HG02763 (cell line): ENCODE measurements around the gene UBXN11.
A peak's percentile ranks its signal among the peaks of the same experiment; 100 is the strongest.

ENCODE experiments used
- ATAC-seq: cut with Tn5 transposase; IDR thresholded peaks from one replicate; pipeline ENCODE4 v1.9.1; 2021; ENCODE audit warnings: mild to moderate bottlenecking, moderate library complexity; ENCODE audit not compliant: unreplicated experiment

UBXN11 gene

DNA sequence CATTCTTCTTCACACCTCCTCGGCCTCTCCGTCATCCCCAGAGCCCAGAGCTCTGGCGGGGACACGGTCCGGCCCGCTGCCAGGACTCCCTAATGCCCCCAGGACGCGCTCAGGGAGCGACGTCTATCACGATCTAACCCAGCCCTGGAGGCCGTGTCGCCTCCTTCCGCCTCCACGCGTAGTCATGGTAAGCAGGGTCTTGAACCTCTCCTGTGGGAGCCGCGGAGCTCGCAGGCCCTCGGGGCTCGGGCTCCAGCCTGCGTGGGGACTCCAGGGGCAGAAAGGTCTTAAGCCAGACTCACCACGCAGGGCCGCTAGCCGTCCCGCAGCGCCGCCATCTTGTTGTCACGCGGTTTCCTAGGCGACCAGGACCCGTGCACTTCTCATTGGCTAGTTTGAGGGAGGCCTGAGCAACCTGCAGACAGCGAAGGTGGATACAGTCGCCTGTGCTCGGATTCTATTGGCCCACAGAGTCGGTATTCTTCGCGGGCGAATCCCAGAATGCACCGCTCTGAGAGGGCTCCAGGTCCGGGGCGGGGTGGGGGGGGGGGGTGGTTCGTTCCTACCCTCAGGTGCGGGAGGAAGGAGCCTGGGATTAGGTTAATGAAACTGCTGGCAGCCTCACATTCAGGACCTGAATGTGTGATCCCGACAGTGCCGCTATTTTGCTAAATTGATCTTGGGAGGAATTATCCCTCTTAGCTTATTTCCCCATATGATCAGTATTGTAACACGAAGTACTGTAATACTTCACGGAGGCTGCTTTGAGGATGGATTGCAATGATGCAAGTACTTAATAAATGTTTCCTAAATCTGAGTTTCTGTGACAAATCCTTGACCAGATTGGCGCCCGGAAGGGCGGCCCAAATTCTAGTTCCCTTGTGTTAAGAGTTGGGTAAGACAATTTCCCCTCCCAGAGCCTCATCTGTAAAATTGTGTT, at the start of gene UBXN11:
TSS of gene UBXN11 (minus strand) at position 347 of the 940 bp plus-strand sequence. CDS start 3,753 bp downstream, outside the sequence.
- peak; percentile 99 for ATAC-seq

GRCh38 chr1:26356106-26356505, 49.7 kb upstream of the UBXN11 start:
- no peak for ATAC-seq

GRCh38 chr1:26354972-26355371, 48.5 kb upstream of the UBXN11 start:
- ATAC-seq: no peak

DNA sequence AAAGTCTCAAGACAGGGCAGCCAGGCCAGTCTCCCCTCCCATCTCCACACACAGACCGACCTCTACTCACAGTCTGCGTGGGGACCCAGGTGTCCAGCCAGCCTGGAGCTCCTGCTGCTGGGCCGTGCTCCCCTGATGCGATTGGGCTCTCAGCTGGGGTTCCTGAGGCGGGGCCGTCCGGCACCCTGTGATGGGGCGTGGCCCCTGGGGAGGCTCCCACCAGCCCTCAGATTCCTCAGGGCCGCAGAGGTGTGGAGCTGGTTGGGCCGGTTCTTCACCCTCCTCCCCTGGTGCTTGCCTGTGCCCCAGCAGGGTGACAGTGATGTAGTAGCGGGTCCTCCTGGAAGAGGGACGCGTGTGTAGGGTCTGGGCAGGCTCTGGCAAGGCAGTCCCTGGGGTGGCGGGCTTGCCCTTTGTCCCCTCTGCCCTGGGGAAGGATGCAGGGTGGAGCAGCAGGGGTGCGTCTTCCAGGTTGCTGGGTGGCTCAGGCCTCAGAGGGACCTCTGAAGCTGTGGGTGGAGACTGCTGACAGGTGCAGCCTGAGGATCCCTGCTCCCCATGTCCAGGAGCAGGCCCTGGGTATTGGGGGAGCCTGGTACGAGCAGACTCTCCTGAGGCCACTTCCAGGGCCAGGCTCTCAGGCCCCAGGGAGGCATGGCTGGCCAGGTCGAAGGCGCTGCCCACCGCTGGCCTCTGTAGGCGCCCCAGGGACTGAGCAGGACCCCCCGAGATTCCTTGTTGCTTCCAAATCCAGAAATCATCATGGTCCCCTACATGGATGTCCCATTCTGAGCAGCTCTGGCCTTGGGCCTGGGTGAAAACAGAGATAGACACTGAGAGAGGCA, 47.8 kb upstream of the UBXN11 start, which contains the start of gene CRYBG2:
TSS of gene CRYBG2 (minus strand) at position 155 of the 845 bp plus-strand sequence. CDS start 7,473 bp downstream, outside the sequence.
- no peak for ATAC-seq

DNA sequence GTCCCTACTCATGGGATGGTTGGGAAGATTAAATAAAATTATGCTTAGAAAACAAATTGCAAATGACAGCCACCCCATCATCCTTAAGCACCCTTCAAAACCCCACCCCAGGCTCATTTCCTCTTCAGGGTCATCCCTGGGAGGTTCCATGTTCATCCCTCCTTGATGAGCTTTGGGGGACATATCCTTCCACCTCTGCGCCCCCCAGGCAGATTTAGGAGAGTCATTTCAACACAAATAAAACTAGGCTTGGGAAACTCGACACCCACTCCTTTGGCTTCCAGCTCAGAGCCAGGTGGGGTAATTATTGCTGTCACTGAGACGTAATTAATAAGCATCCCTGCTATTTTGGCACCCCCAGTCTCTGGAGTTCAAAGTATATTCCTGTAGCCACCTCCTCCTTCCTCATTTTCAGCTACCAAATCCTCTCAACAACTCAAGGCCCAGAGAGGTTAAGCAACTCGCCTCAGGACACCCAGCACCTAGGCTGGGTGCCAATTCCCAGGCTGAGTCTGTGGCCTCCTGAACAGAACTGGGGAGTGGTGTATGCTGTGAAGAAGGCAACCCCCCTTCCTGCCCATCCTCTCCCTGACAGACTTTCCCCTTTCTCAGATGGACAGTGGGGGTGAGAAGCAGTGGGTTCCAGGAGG, 46.9 kb upstream of the UBXN11 start:
- no peak for ATAC-seq

- ATAC-seq: no peak
Observed at GRCh38 chr1:26352338-26352679, 45.9 kb upstream of the UBXN11 start.

DNA sequence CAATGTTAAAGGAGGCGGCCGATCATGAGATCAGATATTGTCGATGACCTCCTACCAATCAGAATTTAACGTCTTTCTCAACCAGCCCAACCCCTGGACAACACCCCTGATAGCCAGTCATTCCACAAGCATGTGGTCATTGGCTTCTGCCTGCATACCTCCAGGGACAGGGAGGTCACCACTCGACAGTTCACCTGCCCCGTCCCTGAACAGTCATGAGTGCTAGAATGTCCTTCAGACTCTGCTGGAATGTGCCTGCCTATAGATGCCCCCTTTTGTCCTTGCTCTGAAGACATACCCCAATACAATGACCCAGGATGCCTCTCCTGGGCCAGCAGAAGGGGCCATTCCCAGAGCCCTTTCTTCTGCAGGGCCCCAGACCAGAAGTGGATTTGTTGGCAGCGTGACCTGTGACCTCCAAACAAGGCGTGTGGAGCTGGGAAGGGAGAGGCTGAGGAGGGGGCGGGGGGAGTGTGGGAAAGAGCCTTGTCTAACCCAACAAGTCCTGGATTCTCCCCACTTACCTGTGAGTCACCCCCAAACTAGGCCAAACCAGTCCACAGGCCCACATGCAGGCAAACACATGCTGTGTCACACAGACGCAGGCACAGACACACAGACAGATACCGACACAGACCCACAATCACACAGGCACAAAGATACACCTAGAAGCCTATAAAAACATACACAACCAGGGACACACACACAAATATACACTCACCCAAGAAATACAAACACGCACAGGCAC, 45.3 kb upstream of the UBXN11 start:
- no peak for ATAC-seq

DNA sequence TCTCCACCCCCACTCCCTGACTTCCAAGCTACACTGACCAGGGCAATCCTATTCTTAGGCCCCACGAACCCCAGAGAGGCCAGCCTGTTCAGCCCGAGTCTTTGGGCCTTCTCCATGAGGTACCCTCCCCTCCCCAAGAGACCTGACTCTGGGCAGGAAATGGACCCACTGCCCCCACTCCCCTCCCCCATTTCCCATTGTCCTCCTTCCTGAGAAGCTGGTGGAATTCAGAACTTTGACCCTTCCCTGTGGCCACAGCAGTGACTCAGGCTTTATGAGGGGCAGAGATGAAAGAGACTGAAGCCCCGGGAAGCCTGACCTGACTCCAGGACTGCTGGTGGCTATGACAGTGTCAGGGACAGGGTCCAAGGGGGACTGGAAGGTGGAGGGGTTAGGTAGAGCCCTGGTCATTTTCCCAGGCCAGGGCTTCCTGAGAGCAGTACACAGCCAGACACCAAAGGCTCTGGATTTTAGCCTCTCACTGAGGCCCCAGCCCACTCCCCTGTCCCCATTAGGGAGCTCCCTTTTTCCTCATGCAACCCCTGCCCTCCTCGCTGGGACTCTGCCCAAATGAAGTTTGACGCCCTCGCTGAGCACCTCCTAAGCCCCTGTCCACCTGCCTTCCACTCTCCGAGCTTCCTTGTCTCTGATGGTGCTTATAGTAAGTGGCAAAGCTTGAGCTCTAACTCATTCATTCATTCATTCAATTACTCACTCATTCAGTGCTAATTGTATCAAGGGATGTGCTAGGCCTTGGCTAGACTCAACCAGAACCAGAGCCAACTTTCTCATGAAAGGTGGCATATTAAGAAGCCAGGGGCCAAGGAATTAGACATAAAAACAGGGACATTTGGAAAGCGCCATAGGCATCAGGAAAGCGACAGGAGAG, 44.5 kb upstream of the UBXN11 start:
- no peak for ATAC-seq

GRCh38 chr1:26350343-26350700, 43.9 kb upstream of the UBXN11 start:
- ATAC-seq: no peak

DNA sequence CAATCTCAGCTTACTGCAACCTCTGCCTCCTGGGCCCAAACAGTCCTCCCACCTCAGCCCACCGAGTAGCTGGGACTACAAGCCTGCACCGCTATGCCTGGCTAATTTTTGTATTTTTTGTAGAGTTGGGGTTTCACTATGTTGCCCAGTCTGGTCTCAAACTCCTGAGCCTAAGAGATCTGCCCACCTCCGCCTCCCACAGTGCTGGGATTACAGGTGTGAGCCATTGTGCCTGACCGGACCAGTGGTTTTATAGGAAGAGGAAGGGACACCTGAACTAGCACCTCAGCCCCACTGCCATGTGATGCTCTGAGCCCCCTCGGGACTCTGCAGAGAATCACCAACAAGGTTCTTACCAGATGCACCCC, 43.4 kb upstream of the UBXN11 start:
- ATAC-seq: no peak

GRCh38 chr1:26349188-26349876, 42.9 kb upstream of the UBXN11 start:
- no peak for ATAC-seq

DNA sequence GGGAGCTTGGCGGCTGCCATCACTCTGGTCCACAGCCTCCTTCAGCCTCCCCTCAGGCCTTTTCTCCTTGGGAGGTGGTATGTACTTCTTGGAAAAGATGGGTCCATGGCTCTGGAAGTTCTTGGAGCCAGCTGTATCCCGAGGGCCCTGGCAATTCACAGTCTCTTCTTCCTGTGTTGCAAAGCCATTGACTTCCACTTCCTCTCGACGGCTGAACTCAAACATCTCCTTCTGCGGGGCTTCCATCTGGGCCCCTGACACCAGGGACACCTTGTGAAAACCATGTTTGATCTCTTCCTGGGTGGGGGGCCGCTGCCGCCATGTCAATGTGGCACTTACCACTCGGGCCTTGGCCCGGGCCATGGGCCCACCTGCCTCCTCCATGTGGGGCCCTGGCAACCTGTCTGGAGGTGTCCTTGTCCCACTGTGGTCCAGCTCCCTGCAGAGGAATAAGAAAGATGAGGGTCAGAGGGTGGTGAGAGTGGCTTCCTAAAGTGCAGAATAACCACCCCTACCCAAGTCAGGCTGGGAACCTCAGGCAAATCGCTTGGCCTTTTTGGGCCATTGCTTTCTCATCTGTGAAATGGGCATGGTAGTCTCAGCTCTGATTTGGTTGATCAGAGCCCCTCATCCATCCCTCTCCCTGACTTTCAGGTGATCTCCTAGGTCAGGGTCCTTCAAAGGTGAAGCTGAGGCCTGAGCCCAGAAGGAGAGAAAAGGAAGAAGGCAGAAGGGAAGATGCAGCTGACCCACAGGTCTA, 40.0 kb upstream of the UBXN11 start:
- no peak for ATAC-seq

- no peak for ATAC-seq
Observed at GRCh38 chr1:26345718-26346117, 39.3 kb upstream of the UBXN11 start.

DNA sequence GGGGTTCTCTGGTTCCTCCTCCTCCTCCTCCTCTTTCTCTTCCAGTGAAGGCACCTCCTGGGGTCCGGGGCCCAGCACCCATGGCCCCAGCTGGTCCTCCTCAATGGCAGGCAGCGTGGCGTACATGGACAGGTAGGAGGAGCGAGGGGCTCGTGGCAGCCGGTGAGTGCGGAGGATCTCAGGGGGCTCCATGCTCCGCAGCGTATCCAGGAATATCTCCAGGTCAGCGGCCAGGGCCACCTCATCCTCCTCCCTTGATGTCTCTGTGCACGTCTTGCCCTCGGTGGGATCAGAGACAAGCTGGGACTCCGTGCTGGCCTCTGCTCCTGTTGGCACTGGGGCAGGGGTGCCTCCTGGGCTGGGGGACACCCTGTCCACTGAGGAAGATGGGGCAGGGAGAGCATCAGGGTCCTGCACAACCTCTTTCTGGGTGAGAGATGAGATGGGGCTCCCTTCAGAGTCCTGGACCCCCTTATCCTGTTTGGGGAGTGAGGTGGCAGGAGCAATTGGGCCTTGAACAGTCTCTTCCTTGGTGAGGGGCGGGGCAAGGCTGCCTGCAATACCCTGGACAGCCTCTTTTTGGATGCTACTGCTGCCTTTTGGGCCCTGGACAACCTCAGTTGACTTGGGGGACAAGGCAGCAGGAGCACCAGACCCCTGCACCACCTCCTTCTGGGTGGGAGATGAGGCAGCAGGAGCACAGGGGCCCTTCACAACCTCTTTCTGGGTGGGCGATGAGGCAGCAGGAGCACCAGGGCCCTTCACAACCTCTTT, 37.9 kb upstream of the UBXN11 start:
- no peak for ATAC-seq

DNA sequence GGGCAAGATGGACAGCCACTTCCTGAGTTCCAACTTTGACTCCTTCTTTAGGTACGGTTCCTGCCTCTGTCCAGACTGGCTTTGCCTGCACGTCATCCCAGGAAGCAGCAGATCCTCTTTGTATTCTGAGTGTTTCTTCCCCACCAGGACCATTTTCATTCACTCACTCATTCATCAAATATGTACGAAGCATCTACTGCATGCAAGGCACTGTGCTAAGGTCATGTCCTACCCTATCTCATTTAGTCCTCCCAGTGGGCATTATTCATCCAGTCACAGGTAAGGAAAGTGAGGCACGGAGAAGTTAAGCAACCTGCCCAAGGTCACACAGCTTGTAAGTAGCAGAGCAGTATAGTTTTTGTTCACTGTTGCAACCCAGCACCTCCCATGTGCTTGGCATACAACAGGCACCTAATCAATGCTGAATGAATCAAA, 33.6 kb upstream of the UBXN11 start:
- no peak for ATAC-seq

DNA sequence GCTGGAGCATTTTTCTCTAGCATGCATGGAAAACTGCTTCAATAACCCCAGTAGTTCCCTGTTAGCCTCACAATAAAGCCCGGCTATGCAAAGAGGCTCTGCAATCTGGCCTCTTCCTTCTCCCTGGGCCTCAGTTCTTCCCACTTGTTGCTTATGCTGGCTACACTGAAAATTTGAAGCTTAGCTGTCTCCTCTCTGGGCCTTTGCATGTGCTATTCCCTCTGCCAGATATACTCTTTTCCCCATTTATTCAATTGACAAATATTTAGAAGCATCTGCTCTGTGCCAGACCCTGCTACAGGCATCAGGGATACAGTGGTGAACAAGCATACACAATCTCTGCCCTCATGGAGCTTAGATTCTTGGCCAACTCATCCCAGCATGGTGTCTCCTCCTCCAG, 32.2 kb upstream of the UBXN11 start:
- no peak for ATAC-seq

DNA sequence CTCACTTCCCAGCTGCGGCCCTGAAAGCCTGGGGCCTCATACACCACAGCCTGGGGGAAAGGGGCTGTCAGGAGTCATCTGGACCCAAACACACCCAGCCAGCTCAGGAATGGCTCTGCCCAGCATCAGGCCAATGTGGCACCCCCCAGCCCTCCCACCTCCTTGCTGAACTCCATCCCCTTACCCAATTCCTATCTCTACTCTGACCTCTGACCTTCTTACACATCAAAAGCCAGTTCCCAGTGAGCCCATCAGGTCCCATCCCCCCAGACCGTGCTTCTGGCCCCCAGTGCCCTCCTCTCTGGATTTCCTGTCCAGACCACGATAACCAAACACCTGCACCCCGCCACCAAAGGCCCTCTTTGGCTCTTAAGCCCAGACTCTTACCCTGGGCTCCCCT, 31.2 kb upstream of the UBXN11 start:
- ATAC-seq: no peak

DNA sequence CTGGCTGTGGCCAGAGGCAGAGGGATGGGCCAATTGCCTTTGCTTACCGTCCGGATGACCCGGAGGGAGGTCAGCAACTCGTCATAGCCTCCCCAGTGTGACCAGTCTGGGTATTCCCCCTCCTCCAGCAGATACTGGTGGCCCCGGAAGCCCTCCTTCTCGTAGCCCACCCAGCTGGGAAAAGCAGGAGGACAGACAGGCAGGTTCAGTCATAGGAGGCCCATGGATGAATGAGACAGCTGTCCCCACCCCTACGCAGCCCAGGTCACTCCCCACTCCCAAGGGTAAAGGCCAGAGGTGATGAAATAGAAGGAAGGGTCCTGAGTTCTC, 30.7 kb upstream of the UBXN11 start:
- ATAC-seq: no peak
